Endodermal cell (in vitro differentiated cells): ENCODE results near the gene AIG1. TPM values are rescaled to one million over a fixed set of nuclear protein-coding genes. Genes with fewer than 3 reads are reported as not detected.

Source experiments
- DNase-seq: peaks from one replicate; pipeline ENCODE4 v3.0.0-alpha.2; 2017
- H3K27ac ChIP-seq: 2 replicates; pipeline ENCODE4 v1.5.1; 2013; ENCODE audit warnings: mild to moderate bottlenecking, low read depth, low read length, moderate library complexity
- H3K27me3 ChIP-seq: 2 replicates; pipeline ENCODE4 v1.6.1; 2013; ENCODE audit warnings: mild to moderate bottlenecking, low read length, moderate library complexity; ENCODE audit not compliant: insufficient read depth, control insufficient read depth, poor library complexity, severe bottlenecking
- H3K36me3 ChIP-seq: 2 replicates; pipeline ENCODE4 v1.7.0; 2013; ENCODE audit warnings: mild to moderate bottlenecking, low read length, moderate library complexity; ENCODE audit not compliant: control insufficient read depth, insufficient read depth
- H3K4me1 ChIP-seq: one replicate; pipeline ENCODE4 v1.7.0; 2013; ENCODE audit warnings: low read length; ENCODE audit not compliant: control insufficient read depth, insufficient read depth
- H3K4me3 ChIP-seq: 2 replicates; pipeline ENCODE4 v1.5.1; 2013; ENCODE audit warnings: mild to moderate bottlenecking, low read length, moderate library complexity
- H3K9ac ChIP-seq: 2 replicates; pipeline ENCODE4 v1.6.1; 2013; ENCODE audit warnings: mild to moderate bottlenecking, low read length, moderate library complexity; ENCODE audit not compliant: poor library complexity, severe bottlenecking; ENCODE audit errors: extremely low read depth
- H3K9me3 ChIP-seq: 2 replicates; pipeline ENCODE4 v1.6.1; 2013; ENCODE audit warnings: mild to moderate bottlenecking, low read length, moderate library complexity; ENCODE audit not compliant: control insufficient read depth
- H3K27ac Mint-ChIP-seq: 2 replicates; pipeline ENCODE4 v1.8.0; 2020; ENCODE audit warnings: mixed read lengths
- H3K27me3 Mint-ChIP-seq: 2 replicates; pipeline ENCODE4 v1.8.0; 2021; ENCODE audit warnings: mild to moderate bottlenecking, mixed read lengths; ENCODE audit not compliant: insufficient read depth
- H3K36me3 Mint-ChIP-seq: 2 replicates; pipeline ENCODE4 v1.8.0; 2020; ENCODE audit warnings: low read depth, mixed read lengths
- H3K4me1 Mint-ChIP-seq: 2 replicates; pipeline ENCODE4 v1.8.0; 2020; ENCODE audit warnings: mixed read lengths
- H3K4me3 Mint-ChIP-seq: 2 replicates; pipeline ENCODE4 v1.8.0; 2020; ENCODE audit warnings: mild to moderate bottlenecking, moderate library complexity, mixed read lengths
- H3K9me3 Mint-ChIP-seq: 2 replicates; pipeline ENCODE4 v1.8.0; 2020; ENCODE audit warnings: mild to moderate bottlenecking, mixed read lengths
- CTCF ChIP-seq: fragments of 200-600 bp; sonication (generic); conservative IDR thresholded peaks from 2 replicates; pipeline ENCODE4 v1.5.0; 2021; ENCODE audit warnings: antibody characterized with exemption, mild to moderate bottlenecking
- WGBS, 2 experiments: methylation state at CpG; one replicate each; pipeline versions ENCODE4 v1.1.5 to v1.1.7; 2013; ENCODE audit warnings: missing lambda C conversion rate in 2 of 2, mixed read lengths in 1 of 2; ENCODE audit not compliant: insufficient coverage in 1 of 2, insufficient read length in 1 of 2; 5-methylcytosine and 5-hydroxymethylcytosine counted together
- total RNA-seq, 2 donors: library from RNA; stranded (reverse); fragmentation: NEBNext Ultra II Directional in 1 of 2; extraction: Animal tissue kit (Norgen Biotek cat#: 25700) in 1 of 2; gene quantifications; 2 replicates in 1 of 2; 3 replicates in 1 of 2; pipeline ENCODE4 v1.2.1, GENCODE V29; 2021

Gene AIG1
- total RNA-seq, 2 donors from 2014 or later = 23.0 to 25.2 TPM

GRCh38 chr6:143058987-143059386, 1.7 kb upstream of the AIG1 start:
- no peak for TF ChIP-seq CTCF
- Histone ChIP-seq H3K9me3 (no peaks in the 10 kb centered on the region), H3K4me1 (no peaks in the 10 kb centered on the region), H3K27ac (no peak overlapping the region), H3K4me3 (no peak overlapping the region), H3K36me3 (no peaks in the 10 kb centered on the region), H3K9ac (no peak overlapping the region), H3K27me3 (no peaks in the 10 kb centered on the region)
- peaks cover 24% of the 10 kb centered on the region for H3K4me1 Mint-ChIP-seq
- no peak for DNase-seq
- H3K36me3 Mint-ChIP-seq = no peaks in the 10 kb centered on the region
- H3K27me3 Mint-ChIP-seq = no peaks in the 10 kb centered on the region
- H3K9me3 Mint-ChIP-seq = no peaks in the 10 kb centered on the region
- H3K4me3 Mint-ChIP-seq = peak overlapping the region; percentile 87
- WGBS, 2 experiments = 67 to 95% methylated on average over 1 to 7 of the region's 7 CpGs
- no peak overlapping the region for H3K27ac Mint-ChIP-seq

GRCh38 chr6:143059663-143060353, 881 bp upstream of the AIG1 start:
- H3K4me3 Mint-ChIP-seq = peak overlapping the region; percentile 87
- peaks cover 19% of the 10 kb centered on the region for H3K4me1 Mint-ChIP-seq
- 18 to 19% methylated on average over 7 to 8 of the region's 8 CpGs for WGBS, 2 experiments
- H3K9me3 Mint-ChIP-seq = no peaks in the 10 kb centered on the region
- Histone ChIP-seq H3K27me3 (no peaks in the 10 kb centered on the region), H3K36me3 (no peaks in the 10 kb centered on the region), H3K27ac (no peak overlapping the region), H3K9ac (peak overlapping the region; percentile 56), H3K4me3 (peak overlapping the region; percentile 83), H3K4me1 (no peaks in the 10 kb centered on the region), H3K9me3 (no peaks in the 10 kb centered on the region)
- no peaks in the 10 kb centered on the region for H3K27me3 Mint-ChIP-seq
- no peak for TF ChIP-seq CTCF
- H3K36me3 Mint-ChIP-seq = no peaks in the 10 kb centered on the region
- H3K27ac Mint-ChIP-seq = peak overlapping the region; percentile 95
- DNase-seq = peak; percentile 53

- DNase-seq = peak; percentile 91
- Histone ChIP-seq H3K9ac (peak overlapping the region; percentile 56), H3K4me1 (no peaks in the 10 kb centered on the region), H3K4me3 (peak overlapping the region; percentile 83), H3K27ac (peak overlapping the region; percentile 56), H3K27me3 (no peaks in the 10 kb centered on the region), H3K36me3 (no peaks in the 10 kb centered on the region), H3K9me3 (no peaks in the 10 kb centered on the region)
- no peaks in the 10 kb centered on the region for H3K36me3 Mint-ChIP-seq
- TF ChIP-seq CTCF = peak; percentile 65
- no peaks in the 10 kb centered on the region for H3K9me3 Mint-ChIP-seq
- peaks cover 19% of the 10 kb centered on the region for H3K4me1 Mint-ChIP-seq
- peak overlapping the region; percentile 95 for H3K27ac Mint-ChIP-seq
- peak overlapping the region; percentile 87 for H3K4me3 Mint-ChIP-seq
- 1 to 3% methylated on average over 16 to 52 of the region's 52 CpGs for WGBS, 2 experiments
- no peaks in the 10 kb centered on the region for H3K27me3 Mint-ChIP-seq
Measured at GRCh38 chr6:143060354-143060805, 309 bp upstream of the AIG1 start.
